Stimulated activated CD8-positive, alpha-beta memory T cell treated with anti-CD3 and anti-CD28 coated beads, Interleukin-4, amount 100 ng/mL, for 4 hours (primary cell): Measurements from ENCODE around the gene RSF1.
"Not testable (repeated sequence)": the region's sequence is repeated elsewhere in the genome, so short reads cannot be mapped to it uniquely, and the experiment has no call there.

Experiments used
- DNase-seq, 2 donors: peaks; one replicate each; pipeline ENCODE4 v3.0.0-alpha.2; 2020; ENCODE audit warnings: low read depth in 2 of 2, low spot score in 1 of 2

Gene RSF1

GRCh38 chr11:77690649-77691048 lies 129.9 kb downstream of the RSF1 start:
- no peak for DNase-seq

- DNase-seq, result no peak
Observed at GRCh38 chr11:77687088-77687487, 133.4 kb downstream of the RSF1 start.

- DNase-seq, result no peak
Observed at GRCh38 chr11:77677138-77677537, 143.4 kb downstream of the RSF1 start.

GRCh38 chr11:77672264-77672663 lies 148.3 kb downstream of the RSF1 start:
- no peak for DNase-seq

GRCh38 chr11:77669848-77670511 lies 150.5 kb downstream of the RSF1 start:
- DNase-seq, result no peak

GRCh38 chr11:77668760-77669159 lies 151.8 kb downstream of the RSF1 start:
- DNase-seq, result no peak

GRCh38 chr11:77665240-77665965 lies 155.1 kb downstream of the RSF1 start:
- DNase-seq, result no peak

- DNase-seq, result no peak
Observed at GRCh38 chr11:77661670-77662069, 158.9 kb downstream of the RSF1 start.

- no peak for DNase-seq
Observed at GRCh38 chr11:77660947-77661346, 159.6 kb downstream of the RSF1 start.

- DNase-seq, result no peak
Observed at GRCh38 chr11:77658213-77659013, 162.1 kb downstream of the RSF1 start.

- DNase-seq, result no peak
Observed at GRCh38 chr11:77656362-77656761, 164.2 kb downstream of the RSF1 start.

GRCh38 chr11:77654770-77655434 lies 165.6 kb downstream of the RSF1 start:
- no peak for DNase-seq

- no peak for DNase-seq
Observed at GRCh38 chr11:77650123-77650522, 170.4 kb downstream of the RSF1 start.

- no peak for DNase-seq
Observed at GRCh38 chr11:77647654-77648305, 172.7 kb downstream of the RSF1 start.

GRCh38 chr11:77644887-77645286 lies 175.6 kb downstream of the RSF1 start:
- no peak for DNase-seq

GRCh38 chr11:77642228-77642627 lies 178.3 kb downstream of the RSF1 start:
- no peak for DNase-seq

- peak; percentile 57 to 60 for DNase-seq
Observed at GRCh38 chr11:77637345-77638165, 183.0 kb downstream of the RSF1 start, which contains the start of gene CLNS1A. Gene CLNS1A (minus strand): TSS chr11:77637794. CDS start chr11:77637714, 80 bp downstream.

GRCh38 chr11:77636731-77637344 lies 183.7 kb downstream of the RSF1 start:
- no peak for DNase-seq

- DNase-seq, result not testable (repeated sequence)
Observed at GRCh38 chr11:77633926-77634325, 186.6 kb downstream of the RSF1 start.
